HG03521 (cell line): ENCODE measurements around the gene MPP3.

Experiments
- ATAC-seq: cut with Tn5 transposase; IDR thresholded peaks from one replicate; pipeline ENCODE4 v1.9.1; 2021; ENCODE audit warnings: mild to moderate bottlenecking, moderate library complexity; ENCODE audit not compliant: unreplicated experiment

Gene MPP3

DNA sequence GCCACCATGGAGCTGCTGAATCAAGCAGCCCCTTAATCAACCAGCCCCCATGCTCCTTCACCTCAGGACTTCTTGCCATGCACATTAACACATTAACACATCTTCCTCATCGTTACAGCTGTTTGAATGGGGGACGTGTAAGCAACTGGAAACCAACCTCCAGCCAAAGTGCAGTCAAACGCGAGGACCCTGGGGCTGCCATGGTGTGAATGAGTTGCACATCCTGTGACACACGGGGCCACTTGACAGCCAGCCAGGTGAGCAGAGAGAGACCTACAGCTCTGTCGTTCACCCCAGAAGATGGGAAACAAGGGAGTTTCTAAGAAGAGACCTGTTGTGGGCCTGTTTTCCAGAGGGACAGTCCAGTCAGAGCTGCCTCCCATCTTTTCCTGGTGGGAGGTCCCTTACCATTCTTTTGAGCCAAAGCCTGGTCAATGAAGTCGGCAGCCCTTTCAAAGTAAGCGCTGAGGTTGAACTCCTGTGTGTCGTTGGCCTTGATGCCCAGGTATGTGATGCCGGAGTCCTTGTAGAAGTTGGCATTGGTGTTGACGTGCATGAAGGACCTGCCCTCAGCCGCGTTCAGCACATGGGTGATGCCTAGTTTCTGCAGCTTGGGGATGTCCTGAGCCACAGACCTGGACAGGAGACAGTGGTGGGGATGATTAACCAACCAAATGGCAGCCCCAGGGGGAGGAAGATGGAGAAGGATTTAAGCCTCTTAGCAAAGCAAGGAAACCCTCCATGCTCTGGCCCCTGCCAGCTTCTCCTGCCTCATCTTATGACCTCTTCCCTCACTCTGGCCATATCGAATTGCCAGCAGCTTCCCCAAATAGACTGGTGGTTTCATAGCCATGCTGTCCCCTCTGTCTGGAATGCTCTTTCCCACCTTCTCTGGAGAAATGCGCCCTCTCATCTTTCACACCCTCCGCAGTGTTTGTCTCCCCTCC, 58.4 kb downstream of the MPP3 start:
- no peak for ATAC-seq

DNA sequence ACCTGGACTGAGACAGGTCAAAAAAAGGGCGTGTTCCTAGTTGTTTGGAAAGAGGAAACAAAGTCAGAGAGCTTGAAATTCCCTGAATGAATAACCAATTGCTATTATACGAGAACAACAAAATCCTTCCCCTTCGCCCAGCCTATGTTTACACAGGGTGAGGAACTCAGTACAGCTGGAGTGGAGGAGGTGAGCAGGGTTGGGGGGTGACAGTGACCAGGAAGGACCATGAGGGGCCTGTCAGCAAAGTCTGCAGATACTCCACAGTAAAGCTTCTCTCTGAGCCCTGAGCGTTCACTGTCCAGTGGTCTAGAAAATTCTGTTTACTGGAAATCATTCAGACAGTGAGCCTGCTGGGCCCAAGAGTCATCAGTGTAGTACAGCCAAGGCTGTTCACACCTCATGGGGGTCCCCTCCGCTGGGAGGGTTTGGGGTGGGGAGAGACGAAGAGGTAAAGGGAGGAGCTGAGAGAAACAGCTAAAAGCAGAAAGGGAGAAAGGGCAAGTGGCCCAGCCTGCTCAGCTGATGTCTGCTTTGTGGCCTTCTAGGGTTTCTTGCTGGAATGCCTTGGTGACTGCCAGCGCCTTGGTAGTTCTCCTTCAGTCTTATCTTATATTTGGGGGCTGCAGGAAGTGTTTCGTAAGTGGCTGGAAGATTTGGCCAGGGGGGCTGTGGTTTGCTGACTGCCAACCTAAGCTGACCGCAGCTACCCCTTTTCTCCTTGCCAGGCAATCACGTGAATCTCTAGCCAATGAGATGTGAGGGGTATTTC, 59.9 kb downstream of the MPP3 start:
- ATAC-seq: no peak

DNA sequence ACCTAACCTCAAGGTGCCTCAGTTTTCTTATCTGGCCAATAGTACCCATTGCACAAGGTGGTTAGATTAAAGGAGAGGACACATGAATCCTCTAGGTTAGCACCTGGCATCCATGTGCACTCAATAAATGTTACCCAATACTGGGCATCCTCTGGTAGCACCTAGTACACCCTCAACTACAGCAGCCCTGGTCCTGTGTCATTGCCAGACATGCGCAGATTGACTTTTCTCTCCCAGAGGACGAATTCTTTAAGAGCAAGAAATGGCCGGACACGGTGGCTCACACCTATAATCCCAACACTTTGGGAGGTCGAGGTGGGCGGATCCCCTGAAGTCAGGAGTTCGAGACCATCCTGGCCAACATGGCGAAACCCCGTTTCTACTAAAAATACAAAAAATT, 61.5 kb downstream of the MPP3 start:
- no peak for ATAC-seq

DNA sequence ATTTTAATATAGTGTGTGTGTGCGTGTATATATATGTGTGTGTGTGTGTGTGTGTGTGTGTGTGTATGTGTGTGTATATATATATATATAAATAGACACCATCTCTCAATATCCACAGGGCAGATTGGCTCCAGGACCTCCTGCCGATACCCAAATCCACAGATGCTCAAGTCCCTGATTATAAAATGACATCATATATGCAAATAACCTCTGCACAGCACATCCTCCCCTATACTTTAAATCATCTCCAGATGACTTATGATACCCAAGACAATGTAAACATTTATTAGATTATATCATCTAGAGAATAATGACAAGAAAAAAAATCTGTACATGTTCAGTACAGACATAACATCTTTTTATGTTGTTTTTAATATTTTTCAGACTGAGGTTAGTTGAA, 62.0 kb downstream of the MPP3 start:
- no peak for ATAC-seq

DNA sequence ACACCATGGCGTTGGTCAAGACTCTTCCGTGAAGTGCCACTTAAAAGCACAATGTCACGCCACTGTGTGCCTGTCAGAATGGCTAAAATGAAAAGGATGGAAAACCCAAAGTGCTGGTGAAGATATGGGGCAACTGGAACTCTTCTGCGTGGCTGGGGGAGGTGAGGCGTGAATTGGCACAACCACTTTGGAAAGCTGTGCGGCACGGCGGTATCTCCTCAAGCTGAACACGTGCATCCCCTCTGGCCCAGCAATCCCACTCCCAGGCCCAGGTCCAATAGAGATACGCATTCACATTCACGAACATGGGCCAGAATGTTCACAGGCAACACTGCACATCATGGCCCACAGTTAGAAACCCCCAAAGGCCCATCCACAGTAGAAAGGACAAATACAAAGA, 63.1 kb downstream of the MPP3 start:
- no peak for ATAC-seq

DNA sequence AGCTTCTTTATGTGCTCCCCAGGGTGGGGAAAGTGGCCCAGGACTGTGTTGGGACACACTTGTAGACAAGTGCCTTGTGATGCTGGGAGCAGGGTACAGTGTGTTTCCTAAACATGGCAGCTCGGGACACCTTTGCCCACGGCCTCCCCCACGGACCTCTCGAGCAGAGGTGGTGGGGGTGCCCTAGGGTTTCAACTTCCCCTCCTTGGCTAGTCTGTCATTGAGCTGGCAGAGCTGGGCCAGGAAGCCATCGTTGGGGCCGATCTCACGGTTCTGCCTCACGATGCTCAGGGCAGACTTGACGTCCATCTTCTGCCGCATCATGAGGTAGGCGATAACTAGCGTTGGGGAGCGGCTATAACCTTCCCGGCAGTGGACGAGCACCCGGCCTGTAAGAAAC, 63.5 kb downstream of the MPP3 start:
- no peak for ATAC-seq

DNA sequence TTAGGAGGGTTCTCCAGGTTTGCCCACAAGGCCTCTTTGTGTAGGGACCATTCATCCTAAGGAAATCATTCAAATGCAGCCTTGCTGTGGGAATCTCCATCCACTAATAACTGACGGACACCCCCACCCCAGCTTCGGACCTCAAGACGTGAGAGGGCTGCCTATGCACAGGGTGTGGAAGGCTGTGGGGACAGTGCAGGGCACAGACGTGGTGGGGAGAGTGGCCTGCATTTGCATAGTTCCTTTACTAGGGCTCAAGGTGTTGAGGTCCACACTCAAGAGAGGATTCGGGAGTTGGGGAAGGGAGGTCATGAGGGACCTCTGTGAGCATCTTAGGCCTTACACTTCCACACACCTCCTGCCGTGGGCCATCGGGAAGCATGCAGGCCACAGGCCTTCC, 64.0 kb downstream of the MPP3 start:
- no peak for ATAC-seq

DNA sequence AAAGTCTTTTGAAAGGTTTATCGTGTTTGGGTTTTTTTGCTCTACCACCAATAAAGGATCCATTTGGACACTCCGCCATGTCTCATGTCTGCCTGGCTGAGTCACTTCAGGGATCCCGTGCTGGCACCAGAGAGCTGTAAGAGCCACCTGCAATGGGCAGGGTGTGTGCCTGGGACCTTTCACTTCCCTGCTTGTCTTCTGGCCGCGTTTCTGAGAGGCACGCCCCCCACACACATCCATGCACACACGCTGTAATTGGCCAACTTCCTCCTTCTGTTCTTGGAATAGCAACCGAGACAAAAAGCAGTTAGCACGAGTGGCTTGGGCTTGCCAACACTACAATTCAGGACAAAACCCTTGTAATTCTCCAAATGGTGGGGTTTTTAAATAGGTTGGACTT, 64.6 kb downstream of the MPP3 start:
- ATAC-seq: no peak

DNA sequence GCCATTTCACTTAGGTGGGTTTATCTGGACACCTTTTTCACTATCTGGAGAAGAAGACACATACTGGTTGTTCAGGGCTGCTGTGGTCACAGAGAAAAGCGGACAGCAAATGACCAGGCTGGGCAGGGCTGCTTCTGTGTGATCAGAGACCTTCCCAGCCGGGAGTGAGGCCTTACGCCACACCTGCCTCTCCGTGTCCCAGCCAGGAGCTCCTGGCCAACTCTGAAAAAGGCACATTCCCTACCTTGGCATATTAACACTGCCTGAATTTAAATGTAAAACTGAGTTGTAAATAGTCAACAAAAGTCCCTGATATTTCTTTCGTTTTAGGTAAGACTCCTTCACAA, 65.3 kb downstream of the MPP3 start:
- no peak for ATAC-seq

DNA sequence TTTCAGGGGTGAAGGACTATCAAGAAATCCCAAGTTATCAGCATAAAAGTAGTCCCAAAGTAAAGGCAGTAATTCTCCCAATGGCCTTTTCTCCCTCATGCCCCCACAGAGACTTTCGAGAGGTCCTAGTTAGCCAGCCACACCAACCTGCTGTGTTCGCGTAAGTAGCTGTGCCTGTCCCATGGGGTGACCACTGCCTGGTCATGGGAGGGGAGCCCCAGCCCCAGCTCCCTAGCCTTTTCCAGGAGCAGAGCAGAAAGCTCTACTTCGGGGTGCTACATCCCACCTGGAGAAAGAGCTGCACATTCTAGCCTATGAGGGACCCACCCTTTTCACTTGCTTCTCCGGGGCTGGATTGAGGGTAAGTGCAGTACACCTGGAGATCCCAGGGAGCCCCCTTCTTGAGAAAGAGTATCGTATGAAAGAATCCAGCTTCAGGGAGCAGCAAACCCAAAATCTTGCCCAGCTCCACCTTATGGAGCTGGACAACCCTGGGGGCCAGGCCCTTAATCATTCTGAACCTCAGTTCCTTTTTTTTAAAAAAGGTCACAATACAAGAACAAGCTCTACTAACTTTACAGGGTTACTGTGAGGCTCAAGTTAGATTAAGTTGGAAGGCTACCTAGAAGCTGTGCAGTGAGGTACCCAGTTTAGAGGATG, 65.8 kb downstream of the MPP3 start:
- ATAC-seq: no peak

DNA sequence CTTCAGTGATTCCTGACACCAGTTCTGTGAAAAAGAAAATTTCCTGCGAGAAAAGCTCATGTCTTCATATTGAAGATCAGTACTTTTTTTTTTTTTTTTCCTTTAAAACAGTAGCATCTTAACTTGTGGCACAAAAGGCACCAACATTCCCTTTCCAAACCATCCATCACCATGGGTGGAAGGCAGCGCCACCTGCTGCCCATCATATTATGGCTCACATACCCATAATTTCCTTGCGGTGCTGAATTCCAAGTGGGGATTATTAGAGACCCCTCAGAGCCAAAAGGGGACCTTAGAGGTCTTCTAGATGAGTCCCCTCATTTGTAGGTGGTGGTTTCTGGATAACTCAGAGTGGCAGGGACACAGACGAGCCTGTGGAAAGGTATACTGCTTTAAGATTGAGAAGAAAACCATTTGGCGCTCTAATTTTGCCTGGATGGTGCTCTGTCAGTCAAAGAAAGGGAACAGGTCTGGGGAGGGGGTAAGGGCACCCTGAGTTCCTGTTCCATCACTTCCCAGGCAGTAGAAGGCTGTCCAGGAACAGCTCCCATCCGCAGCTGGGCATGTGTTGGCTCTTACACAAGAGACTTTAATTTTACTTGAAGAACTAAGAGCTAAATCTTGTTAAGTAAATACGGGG, 66.4 kb downstream of the MPP3 start:
- ATAC-seq: no peak

DNA sequence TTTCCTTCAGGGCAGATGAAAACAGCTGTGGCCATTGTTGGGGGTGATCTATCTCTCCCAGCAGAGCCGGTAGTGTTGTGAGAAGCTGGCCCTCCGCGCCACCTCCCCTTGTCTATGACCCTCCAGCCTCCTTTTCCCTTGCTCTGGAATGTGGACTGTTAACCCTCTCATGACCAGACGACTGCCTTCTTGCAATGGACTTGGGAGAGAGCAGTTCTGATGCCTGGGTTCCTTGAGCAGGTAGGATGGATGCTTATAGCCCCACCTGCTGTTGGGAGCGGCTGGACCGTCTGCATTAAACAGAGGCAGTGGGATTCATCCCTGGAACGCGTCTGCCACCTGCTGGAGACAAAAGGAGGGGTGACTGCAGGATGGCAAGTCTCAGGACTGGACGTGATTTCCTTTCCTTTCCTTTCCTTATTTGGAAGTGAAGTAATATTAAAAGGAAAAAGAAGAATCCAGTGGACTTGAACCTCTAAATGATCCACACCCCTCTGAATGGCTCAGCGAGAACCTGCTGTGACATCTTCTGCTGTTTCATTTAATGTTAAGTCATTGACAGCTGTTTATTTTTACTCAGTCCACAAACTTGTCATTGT, 72.6 kb downstream of the MPP3 start:
- no peak for ATAC-seq

DNA sequence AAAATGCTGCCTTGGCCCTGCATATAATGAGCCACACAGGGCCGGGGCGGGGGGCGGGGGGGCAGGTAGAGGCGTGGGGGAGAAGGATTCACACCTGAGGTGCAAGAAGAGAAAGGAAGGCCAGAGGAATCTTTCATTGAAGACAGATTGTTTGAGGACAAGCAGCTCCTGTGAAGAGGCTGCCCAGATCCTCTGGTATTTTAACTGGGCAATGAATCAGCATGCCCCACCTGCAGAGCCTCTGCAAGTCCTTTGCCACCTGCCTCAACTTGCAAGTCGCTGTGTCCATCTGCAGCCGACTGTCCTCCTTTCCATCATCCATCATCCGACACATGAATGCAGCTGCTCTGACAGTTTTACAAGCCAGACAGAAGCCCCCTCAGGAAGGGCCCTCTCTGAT, 73.1 kb downstream of the MPP3 start:
- no peak for ATAC-seq

DNA sequence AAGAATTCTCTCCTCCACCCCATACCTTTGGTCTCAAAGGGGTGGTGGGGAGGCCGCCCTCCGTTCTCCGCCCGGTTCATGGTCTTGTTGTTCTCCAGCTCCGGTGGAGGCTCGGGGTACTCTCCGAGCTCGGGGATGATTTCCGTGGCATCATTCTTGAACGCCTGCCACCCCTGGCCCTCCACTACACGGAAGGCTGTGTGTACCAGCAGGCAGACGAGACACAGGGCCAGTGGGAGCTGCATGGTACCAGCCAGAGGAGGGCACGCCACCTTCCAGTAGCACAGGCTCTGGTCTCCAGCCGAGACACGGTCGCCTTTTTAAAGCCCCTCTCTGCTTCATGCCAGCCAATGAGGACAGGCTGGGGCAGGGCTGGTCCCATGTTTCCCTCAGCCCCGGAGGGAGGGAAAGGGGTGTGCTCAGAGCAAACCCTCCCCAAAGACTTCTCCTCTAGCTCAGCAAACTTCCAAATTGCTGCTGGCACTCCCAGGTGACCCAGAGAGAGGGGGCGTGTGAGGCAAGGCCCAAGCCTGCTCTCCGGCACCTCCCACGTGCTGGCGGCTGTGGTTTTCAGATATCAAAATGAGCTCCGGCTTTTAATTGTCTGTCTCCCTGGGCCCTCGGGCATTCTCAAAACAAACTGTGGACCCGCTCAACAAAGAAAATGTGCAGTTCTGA, 74.3 kb downstream of the MPP3 start, which contains the start of gene SOST:
Gene SOST, minus strand, starts transcription at position 295 of the 678 bp plus-strand sequence. Its CDS starts 50 bp downstream, at position 245.
- ATAC-seq: no peak

DNA sequence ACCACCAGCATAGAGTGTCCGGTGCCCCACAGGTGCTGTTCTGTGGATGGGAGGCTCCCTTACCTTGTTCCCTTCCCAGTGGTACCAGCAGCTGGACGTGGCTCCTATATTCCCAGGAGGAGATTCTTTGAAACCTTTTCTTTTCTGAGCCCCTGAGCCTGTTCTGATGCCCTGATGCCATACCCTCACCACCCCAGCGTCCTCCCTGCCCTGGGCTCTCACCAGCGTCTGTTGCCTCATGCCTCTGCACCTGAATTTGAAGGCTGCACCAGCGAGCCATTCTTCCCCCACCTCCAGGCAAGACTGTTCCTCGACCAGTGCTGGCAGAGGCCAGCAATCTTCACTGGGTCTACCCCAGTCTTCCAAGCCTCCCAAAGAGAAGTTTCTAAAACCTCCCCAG, 74.9 kb downstream of the MPP3 start:
- ATAC-seq: no peak

DNA sequence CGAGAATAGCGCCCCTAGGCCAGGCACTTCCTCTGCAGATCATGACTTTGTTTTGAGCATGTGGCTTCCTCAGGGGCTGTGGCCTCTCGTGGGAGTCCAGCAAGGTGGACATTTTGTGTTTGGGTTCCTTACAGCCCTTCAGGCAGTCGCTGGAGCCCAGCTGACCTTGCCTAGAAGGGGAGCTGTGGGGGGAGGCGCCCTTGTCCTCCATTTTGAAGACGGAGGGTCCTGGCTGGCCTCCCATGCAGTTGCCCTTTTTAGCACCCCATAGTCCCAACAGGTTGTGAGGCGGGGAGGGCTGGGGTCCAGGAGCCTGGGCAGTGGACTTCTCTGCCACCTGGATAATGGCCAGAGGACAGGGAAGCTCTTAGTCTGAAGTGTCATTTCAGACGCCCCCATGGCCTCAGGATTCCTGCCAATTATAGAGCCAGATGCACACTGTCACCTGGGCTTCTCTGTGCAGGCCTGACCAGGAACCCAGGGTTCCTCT, 75.7 kb downstream of the MPP3 start:
- no peak for ATAC-seq

DNA sequence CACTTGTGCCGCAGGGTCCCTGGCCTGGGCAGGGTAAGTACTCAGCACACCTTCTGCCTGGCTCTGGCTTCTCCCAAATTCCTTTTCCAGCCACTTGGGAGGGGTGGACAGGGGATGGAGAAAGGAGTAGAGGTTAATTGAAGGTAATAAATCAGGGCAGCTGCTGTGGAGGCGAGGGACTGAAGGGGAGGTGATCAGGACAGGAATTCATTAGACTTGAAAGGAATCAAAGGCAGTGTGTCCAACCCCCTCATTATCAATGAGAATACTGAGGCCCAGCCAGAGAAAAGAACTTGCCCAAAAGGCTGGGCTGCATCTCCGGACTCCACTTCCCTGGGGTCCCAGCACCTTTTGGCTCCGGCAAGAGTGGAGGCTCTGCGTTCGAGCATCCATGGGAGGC, 76.7 kb downstream of the MPP3 start:
- ATAC-seq: no peak

DNA sequence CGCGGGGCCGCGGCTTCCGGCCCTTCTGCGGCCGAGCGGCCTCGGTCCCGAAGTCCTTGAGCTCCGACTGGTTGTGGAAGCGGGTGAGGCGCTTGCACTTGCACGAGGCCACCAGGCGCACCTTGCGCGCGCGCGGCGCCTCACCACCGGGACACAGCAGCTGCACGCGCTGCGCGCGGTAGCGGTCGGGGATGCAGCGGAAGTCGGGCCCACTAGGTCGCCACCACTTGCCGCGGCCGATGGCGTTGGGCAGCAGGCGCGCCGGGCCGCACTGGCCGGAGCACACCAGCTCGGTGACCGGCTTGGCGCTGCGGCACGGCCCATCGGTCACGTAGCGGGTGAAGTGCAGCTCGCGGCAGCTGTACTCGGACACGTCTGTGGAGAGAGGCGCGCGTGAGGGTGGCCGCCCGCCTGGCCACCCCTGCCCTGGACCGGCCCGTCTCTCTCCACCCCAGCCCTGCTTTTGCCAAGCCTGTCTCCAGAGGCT, 77.5 kb downstream of the MPP3 start:
- no peak for ATAC-seq

DNA sequence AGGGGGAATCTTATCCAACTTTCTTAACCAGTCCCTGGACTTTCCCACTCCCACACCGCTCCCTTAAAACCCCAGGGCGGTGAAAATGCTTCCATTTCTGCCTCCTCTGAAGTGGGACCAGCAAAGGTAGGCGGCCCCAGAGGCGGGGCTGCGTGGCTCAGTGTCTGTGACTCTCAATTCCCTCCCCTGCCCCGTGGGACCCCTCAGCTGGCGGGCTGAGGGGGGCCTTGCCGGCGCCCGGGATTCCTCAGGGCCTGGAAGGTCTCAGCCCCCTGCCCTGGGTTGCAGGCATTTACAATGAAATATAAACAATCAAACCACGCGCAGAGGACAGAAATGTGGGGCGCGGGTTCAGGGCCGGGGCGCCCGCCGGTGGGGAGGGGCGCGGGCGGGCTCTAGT, 78.0 kb downstream of the MPP3 start:
- ATAC-seq: no peak
